ENCODE measurements around the gene TTLL4. TPM values are rescaled to one million over a fixed set of nuclear protein-coding genes. Genes with fewer than 3 reads are reported as not detected.
A peak's percentile ranks its signal among the peaks of the same experiment; 100 is the strongest.

TTLL4 gene
- total RNA-seq, 1 donor from 2014 or later = 39.8 TPM

DNA sequence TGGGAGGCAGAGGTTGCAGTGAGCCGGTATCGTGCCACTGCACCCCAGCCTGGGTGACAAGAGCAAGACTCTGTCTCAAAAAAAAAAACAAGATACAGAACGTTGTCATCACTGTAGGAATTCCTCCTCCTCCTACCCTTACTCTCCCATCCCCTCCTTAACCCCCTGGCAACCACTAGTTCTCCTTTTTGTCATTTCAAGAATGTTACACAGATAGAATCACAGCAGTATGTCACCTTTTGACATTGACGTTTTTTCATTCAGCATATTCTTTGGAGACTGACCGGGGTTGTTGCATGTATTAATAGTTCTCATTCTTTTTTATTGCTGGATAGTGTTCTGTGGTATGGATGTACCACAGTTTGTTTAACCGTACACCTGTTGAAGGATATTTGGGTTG lies 32.4 kb downstream of the TTLL4 start:
- H3K4me2 ChIP-seq = no peak overlapping the region
- no peaks in the 10 kb centered on the region for H3K27me3 ChIP-seq
- H3K9me3 Mint-ChIP-seq = no peaks in the 10 kb centered on the region
- peaks cover 26% of the 10 kb centered on the region for H4K20me1 ChIP-seq (ENCODE audit: low read depth)
- peaks cover 49% of the 10 kb centered on the region for H3K36me3 Mint-ChIP-seq
- no peaks in the 10 kb centered on the region for H3K79me2 ChIP-seq (ENCODE audit: low read depth)
- no peaks in the 10 kb centered on the region for H3F3A ChIP-seq (ENCODE audit: low read depth)
- H3K4me1 ChIP-seq = no peaks in the 10 kb centered on the region
- H3K9me3 ChIP-seq (ENCODE audit: low read depth) = no peaks in the 10 kb centered on the region
- peaks cover 4% of the 10 kb centered on the region for H3K4me1 Mint-ChIP-seq
- no peak overlapping the region for H3K27ac ChIP-seq
- H3K27ac Mint-ChIP-seq = no peak overlapping the region
- H3K27me3 Mint-ChIP-seq (ENCODE audit: insufficient read depth, low read depth) = peaks cover 4% of the 10 kb centered on the region
- no peaks in the 10 kb centered on the region for H3K36me3 ChIP-seq
- H3K4me3 ChIP-seq = no peak overlapping the region
- no peak overlapping the region for H2AFZ ChIP-seq (replicated peaks)
- no peak overlapping the region for H3K9ac ChIP-seq
- no peak for DNase-seq (ENCODE audit: low spot score)
- TF ChIP-seq, protein P1, sequence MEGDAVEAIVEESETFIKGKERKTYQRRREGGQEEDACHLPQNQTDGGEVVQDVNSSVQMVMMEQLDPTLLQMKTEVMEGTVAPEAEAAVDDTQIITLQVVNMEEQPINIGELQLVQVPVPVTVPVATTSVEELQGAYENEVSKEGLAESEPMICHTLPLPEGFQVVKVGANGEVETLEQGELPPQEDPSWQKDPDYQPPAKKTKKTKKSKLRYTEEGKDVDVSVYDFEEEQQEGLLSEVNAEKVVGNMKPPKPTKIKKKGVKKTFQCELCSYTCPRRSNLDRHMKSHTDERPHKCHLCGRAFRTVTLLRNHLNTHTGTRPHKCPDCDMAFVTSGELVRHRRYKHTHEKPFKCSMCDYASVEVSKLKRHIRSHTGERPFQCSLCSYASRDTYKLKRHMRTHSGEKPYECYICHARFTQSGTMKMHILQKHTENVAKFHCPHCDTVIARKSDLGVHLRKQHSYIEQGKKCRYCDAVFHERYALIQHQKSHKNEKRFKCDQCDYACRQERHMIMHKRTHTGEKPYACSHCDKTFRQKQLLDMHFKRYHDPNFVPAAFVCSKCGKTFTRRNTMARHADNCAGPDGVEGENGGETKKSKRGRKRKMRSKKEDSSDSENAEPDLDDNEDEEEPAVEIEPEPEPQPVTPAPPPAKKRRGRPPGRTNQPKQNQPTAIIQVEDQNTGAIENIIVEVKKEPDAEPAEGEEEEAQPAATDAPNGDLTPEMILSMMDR (IDR thresholded peaks at IDR 0.05) = no peak
- TF ChIP-seq EZH2 (IDR thresholded peaks at IDR 0.05) (no peak), EZH2phosphoT487 (IDR thresholded peaks at IDR 0.05) (no peak)
- no peak overlapping the region for H3K4me3 Mint-ChIP-seq

DNA sequence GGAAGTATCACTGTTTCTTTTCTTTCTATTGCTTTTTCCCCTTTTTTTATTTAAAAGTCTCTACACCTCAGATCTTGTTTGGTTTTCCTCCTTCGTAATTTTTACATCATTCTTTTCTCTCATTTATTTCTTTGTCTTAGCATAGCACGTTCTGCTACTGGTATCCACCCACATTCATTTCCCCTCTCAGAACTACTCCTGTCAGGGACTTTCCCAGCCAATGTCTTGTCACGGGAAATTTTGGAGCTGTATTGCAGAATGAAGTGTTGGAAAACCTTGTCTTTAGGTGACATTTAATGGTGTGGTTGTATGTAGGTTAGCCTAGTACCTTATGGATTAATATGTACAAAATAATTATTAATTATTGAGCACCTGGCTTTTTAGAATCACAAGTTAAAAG lies 34.0 kb downstream of the TTLL4 start:
- Histone ChIP-seq H3K9ac (no peak overlapping the region), H3K27me3 (no peaks in the 10 kb centered on the region), H3K36me3 (no peaks in the 10 kb centered on the region), H3K27ac (no peak overlapping the region), H3K9me3 (ENCODE audit: low read depth) (no peaks in the 10 kb centered on the region), H3K4me3 (no peak overlapping the region), H4K20me1 (ENCODE audit: low read depth) (peaks cover 13% of the 10 kb centered on the region), H3K4me1 (no peaks in the 10 kb centered on the region), H3F3A (ENCODE audit: low read depth) (no peaks in the 10 kb centered on the region), H3K4me2 (no peak overlapping the region), H3K79me2 (ENCODE audit: low read depth) (no peaks in the 10 kb centered on the region), H2AFZ (replicated peaks) (no peak overlapping the region)
- Mint-ChIP-seq H3K4me1 (peaks cover 4% of the 10 kb centered on the region), H3K4me3 (no peak overlapping the region), H3K27ac (no peak overlapping the region), H3K36me3 (peaks cover 53% of the 10 kb centered on the region), H3K9me3 (no peaks in the 10 kb centered on the region), H3K27me3 (ENCODE audit: insufficient read depth, low read depth) (peaks cover 4% of the 10 kb centered on the region)
- TF ChIP-seq EZH2 (IDR thresholded peaks at IDR 0.05) (no peak), EZH2phosphoT487 (IDR thresholded peaks at IDR 0.05) (no peak)
- TF ChIP-seq, protein P1 (IDR thresholded peaks at IDR 0.05) = no peak
- DNase-seq (ENCODE audit: low spot score) = no peak

- Histone ChIP-seq H3K9ac (no peak overlapping the region), H3K79me2 (ENCODE audit: low read depth) (no peaks in the 10 kb centered on the region), H3K27ac (no peak overlapping the region), H3K36me3 (no peaks in the 10 kb centered on the region), H4K20me1 (ENCODE audit: low read depth) (peaks cover 12% of the 10 kb centered on the region), H2AFZ (replicated peaks) (no peak overlapping the region), H3K27me3 (no peaks in the 10 kb centered on the region), H3K4me3 (no peak overlapping the region), H3K4me2 (no peak overlapping the region), H3K9me3 (ENCODE audit: low read depth) (no peaks in the 10 kb centered on the region), H3F3A (ENCODE audit: low read depth) (no peaks in the 10 kb centered on the region), H3K4me1 (no peaks in the 10 kb centered on the region)
- Mint-ChIP-seq H3K27me3 (ENCODE audit: insufficient read depth, low read depth) (peaks cover 4% of the 10 kb centered on the region), H3K4me1 (peaks cover 4% of the 10 kb centered on the region), H3K9me3 (no peaks in the 10 kb centered on the region), H3K27ac (peak overlapping the region; percentile 61), H3K4me3 (no peak overlapping the region), H3K36me3 (peaks cover 52% of the 10 kb centered on the region)
- TF ChIP-seq, protein P1 (IDR thresholded peaks at IDR 0.05) = no peak
- TF ChIP-seq EZH2 (IDR thresholded peaks at IDR 0.05) (no peak), EZH2phosphoT487 (IDR thresholded peaks at IDR 0.05) (no peak)
- no peak for DNase-seq (ENCODE audit: low spot score)
These were observed 34.5 kb downstream of the TTLL4 start for GRCh38 chr2:218745160-218745558.
